Ishikawa (cell line): Measurements from ENCODE around the gene SLCO1B3.

Experiments
- EGR1 ChIP-seq: IDR thresholded peaks from 2 replicates; pipeline ENCODE4 v1.6.1; 2012
- EP300 ChIP-seq: IDR thresholded peaks from 2 replicates; pipeline ENCODE4 v1.6.1; 2012; ENCODE audit warnings: borderline replicate concordance
- NFIC ChIP-seq: IDR thresholded peaks from 2 replicates; pipeline ENCODE4 v1.6.1; 2012
- TAF1 ChIP-seq: IDR thresholded peaks from 2 replicates; pipeline ENCODE4 v1.6.1; 2012; ENCODE audit warnings: low read depth, mild to moderate bottlenecking
- YY1 ChIP-seq: IDR thresholded peaks from 2 replicates; pipeline ENCODE4 v1.6.1; 2012; ENCODE audit warnings: low read depth
- ZBTB7A ChIP-seq: IDR thresholded peaks from 2 replicates; pipeline ENCODE4 v1.6.1; 2012; ENCODE audit warnings: low read depth
- TF ChIP-seq, protein P1 (sequence below): IDR thresholded peaks from 2 replicates; pipeline ENCODE4 v1.6.1; 2012; ENCODE audit warnings: low read depth, mild to moderate bottlenecking
- TF ChIP-seq, protein P2 (sequence below): IDR thresholded peaks from 2 replicates; pipeline ENCODE4 v1.6.1; 2012
- TF ChIP-seq, protein P3 (sequence below): IDR thresholded peaks from 2 replicates; pipeline ENCODE4 v1.6.1; 2012

DNA sequence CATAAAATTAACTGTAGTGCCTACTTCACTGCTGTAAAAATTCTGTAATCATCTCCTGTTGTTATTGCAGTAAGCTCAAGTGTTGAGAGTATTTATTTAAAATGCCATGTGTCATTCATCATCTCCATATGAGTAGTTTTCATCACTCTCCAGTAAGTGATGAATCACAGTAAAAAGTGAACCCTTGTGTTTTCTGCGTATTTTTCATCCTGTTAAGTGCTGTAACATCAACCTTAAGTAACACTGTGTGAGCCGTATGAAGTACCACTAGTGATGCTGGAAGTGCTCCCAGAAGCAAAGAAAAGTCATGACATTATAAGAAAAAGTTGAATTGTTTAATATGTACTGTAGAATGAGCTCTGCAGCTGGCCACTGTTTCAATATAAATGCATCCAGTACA, 55.4 kb downstream of the SLCO1B3 start:
- no peak for TF ChIP-seq ZBTB7A
- TF ChIP-seq EP300, result no peak
- TF ChIP-seq YY1, result no peak
- TF ChIP-seq, protein P1, sequence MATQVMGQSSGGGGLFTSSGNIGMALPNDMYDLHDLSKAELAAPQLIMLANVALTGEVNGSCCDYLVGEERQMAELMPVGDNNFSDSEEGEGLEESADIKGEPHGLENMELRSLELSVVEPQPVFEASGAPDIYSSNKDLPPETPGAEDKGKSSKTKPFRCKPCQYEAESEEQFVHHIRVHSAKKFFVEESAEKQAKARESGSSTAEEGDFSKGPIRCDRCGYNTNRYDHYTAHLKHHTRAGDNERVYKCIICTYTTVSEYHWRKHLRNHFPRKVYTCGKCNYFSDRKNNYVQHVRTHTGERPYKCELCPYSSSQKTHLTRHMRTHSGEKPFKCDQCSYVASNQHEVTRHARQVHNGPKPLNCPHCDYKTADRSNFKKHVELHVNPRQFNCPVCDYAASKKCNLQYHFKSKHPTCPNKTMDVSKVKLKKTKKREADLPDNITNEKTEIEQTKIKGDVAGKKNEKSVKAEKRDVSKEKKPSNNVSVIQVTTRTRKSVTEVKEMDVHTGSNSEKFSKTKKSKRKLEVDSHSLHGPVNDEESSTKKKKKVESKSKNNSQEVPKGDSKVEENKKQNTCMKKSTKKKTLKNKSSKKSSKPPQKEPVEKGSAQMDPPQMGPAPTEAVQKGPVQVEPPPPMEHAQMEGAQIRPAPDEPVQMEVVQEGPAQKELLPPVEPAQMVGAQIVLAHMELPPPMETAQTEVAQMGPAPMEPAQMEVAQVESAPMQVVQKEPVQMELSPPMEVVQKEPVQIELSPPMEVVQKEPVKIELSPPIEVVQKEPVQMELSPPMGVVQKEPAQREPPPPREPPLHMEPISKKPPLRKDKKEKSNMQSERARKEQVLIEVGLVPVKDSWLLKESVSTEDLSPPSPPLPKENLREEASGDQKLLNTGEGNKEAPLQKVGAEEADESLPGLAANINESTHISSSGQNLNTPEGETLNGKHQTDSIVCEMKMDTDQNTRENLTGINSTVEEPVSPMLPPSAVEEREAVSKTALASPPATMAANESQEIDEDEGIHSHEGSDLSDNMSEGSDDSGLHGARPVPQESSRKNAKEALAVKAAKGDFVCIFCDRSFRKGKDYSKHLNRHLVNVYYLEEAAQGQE, result no peak
- no peak for TF ChIP-seq NFIC
- TF ChIP-seq, protein P2, sequence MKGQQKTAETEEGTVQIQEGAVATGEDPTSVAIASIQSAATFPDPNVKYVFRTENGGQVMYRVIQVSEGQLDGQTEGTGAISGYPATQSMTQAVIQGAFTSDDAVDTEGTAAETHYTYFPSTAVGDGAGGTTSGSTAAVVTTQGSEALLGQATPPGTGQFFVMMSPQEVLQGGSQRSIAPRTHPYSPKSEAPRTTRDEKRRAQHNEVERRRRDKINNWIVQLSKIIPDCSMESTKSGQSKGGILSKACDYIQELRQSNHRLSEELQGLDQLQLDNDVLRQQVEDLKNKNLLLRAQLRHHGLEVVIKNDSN, result no peak
- TF ChIP-seq EGR1, result no peak
- TF ChIP-seq, protein P3, sequence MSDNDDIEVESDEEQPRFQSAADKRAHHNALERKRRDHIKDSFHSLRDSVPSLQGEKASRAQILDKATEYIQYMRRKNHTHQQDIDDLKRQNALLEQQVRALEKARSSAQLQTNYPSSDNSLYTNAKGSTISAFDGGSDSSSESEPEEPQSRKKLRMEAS, result no peak
- TF ChIP-seq TAF1, result no peak
